Measurements from ENCODE around the gene CPSF6.
A peak's percentile ranks its signal among the peaks of the same experiment; 100 is the strongest.

- TF ChIP-seq, protein P1, sequence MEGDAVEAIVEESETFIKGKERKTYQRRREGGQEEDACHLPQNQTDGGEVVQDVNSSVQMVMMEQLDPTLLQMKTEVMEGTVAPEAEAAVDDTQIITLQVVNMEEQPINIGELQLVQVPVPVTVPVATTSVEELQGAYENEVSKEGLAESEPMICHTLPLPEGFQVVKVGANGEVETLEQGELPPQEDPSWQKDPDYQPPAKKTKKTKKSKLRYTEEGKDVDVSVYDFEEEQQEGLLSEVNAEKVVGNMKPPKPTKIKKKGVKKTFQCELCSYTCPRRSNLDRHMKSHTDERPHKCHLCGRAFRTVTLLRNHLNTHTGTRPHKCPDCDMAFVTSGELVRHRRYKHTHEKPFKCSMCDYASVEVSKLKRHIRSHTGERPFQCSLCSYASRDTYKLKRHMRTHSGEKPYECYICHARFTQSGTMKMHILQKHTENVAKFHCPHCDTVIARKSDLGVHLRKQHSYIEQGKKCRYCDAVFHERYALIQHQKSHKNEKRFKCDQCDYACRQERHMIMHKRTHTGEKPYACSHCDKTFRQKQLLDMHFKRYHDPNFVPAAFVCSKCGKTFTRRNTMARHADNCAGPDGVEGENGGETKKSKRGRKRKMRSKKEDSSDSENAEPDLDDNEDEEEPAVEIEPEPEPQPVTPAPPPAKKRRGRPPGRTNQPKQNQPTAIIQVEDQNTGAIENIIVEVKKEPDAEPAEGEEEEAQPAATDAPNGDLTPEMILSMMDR (IDR thresholded peaks at IDR 0.05) = peak; percentile 90
- no peak for TF ChIP-seq ZFX (IDR thresholded peaks at IDR 0.05; ENCODE audit: borderline replicate concordance)
Observed at GRCh38 chr12:69254046-69254445, 14.7 kb downstream of the CPSF6 start.

All from 22Rv1 (cell line).